Hematopoietic multipotent progenitor cell treated with erythropoietin and hydrocortisone succinate and interleukin-3 and kit ligand, for 17 days (in vitro differentiated cells): ENCODE measurements around the gene DICER1.

Experiments used
- DNase-seq: peaks from one replicate; pipeline ENCODE4 v3.0.0-alpha.2; 2015; ENCODE audit warnings: low spot score

DICER1 gene

DNA sequence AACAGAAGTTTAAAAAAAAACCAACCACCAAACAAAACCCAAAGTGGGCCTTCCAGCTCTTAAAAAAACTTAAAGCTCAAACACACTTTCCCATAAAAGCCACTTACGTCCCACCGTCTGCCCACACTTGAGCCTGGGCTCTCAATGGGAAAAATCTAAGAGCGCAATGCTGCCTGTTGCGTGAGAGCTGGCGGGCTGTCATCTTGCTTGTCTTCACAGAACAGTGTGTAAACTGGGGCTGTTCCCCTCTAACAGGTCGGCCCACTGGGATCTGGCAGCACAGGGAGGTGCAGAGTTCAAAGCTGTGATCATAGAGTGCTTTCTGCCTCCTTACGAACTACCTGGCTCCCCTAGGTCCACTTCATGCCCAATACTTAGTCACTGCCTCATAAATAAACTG, 80.0 kb downstream of the DICER1 start:
- DNase-seq = no peak

DNA sequence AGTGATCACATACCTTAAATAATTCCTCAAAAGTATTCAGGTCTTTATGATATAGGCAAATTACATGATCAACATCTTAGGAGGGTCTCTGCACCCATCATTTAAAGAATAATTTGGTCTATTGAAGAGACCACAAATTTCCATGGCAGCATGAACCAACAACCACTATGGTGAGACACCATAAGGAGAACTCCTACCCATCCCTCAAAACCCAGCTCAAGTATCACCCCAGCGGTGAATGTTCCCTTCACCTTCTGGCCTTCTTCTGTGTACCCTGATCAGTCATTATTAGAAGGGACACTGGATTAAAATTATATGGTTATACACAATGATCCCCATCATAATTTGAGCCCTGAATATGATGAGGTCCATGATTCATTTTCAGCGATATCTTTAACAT, 81.5 kb downstream of the DICER1 start:
- DNase-seq = no peak

DNA sequence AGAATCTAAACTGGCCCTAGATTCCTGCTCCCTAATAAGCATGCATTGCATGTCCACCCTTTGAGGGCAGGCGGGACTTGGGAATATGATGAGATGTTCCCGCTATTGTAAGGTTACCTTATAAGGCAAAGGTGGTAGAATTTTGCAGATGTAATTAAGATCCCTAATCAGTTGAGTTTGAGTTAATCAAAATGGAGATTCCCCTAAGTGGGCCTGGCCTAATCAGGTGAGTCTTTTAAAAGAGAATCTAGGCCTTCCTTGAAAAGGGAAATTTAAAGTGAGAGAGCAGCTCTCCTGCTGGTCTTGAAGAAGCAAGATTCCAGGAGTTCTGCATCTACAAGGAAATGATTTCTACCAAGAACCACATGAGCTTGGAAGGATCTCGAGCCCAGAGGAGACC, 83.4 kb downstream of the DICER1 start:
- no peak for DNase-seq

DNA sequence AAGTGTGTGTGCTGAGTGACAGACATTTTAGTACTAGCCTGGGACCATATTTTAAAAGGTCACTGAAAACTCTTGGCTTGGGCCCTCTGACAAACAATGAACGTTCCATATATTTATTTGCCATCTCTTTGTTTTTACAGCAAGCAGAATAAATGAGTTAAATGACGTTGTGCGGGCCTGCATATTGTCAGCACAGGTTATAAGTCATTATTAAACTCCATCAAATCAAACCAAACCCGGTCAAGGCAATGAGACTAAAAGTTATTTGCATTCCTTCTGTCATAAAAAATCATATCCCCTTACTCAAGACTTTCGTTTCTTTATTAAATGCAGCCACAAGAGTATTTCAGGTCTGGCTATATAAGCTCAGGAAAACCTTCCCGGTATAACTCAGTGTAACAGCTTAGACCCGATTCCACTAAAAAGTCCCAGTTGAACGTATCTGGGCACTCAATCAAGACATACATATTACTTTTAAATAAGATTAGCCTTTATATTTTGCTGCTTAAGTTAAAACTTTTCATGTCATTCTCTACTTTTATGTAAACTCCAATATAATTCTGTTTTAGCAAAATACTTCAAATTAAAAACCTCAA, 84.9 kb downstream of the DICER1 start:
- DNase-seq = no peak

DNA sequence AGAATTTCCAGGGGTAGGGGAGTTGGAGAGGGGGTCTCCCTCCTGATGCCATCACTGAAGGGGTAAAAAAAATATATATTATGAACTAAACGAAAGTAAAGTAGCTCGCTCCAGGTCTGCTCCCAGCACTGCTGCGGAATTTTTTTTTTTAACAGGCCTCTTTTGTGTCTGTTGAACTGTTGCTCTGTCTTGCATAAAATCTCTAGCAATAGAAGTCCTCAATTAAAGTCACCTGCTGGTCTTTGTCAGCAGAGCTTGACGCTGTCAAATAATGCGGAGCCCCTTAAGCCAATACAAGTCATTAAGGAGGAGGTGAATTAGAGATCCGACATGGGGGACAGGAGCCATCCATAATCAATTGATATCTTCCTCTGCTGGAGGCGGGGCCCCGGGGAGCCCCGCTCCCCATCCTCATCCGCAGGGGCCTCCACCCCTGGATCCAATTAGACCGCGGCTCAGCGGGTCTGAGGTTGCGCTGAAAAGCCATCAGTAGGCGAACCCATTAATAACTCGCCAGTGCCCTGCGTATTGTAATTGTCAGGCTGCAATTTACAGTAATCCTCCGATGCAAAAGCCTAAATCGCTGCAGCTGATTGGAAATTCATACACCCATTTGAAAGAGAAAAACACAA, 85.6 kb downstream of the DICER1 start:
- DNase-seq = no peak

DNA sequence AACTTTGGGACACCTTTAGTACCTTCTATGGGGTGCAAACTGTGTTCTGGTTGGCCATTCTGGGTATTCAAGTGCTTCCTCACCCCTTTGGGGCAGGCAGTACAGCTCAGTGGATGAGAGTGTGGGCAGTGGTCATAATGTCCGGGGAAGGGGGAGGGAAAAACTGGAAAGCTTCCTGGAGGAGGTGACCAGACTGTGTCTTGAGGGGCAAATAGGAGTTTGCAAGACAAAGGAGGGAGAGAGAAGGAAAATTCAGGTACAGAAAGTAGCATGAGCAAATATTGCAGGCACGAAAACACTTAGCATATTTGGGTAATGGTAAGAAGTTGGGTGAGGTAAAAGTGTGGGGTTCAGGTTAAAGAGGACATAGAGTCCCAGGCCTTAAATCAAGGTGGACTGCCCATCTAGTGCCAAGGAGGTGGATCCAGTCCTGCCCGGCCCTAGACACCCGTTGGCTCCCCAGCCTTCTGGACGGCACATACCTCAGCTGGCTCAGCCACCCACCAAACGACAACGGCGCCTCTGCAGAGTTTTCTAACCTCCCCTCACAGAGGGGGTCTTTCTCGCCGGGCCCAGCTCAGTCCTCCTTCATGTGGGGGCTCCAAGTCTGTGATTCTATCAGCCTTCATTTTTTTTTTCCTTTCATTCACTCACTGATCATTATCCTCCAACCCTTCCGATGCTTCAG, 86.4 kb downstream of the DICER1 start:
- DNase-seq = no peak

DNA sequence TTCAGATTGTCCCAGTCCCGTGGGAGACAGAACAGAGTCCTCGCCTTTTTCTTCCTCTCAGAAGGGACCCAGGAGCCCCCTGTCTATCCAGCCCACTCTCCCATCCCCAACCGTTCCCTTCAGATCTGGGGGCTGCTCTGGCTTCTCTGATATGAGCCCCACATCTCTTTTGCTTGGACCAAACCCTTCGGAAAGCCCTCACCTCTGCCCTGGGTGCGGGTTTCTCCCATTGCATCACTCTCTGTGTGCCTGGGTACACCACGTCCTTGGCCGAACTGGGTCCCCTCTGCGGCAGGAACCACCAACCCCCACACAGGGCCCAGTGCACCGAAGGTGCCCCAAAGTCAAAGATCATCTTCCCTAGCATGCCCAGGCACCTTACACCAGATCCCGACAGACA, 87.8 kb downstream of the DICER1 start:
- no peak for DNase-seq

DNA sequence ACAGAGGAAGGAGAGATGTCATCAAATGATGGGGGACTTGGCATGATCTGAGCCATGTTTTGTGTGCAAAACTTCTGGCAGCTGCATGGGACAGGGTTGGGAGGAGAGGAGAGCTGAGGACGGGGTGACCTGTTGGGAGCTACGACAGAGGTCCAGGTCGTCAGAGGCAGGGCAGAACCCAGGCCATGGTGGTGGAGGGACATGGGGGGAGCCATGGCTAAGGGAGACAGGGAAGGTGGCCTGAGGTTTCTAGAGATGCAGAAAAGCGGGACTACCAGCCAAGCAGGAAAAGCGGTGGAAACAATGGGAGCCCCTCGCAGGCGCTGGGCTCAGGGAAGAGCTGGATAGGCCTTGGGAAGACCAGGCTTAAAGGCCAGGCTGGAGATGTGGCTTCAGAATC, 88.3 kb downstream of the DICER1 start:
- DNase-seq = no peak

DNA sequence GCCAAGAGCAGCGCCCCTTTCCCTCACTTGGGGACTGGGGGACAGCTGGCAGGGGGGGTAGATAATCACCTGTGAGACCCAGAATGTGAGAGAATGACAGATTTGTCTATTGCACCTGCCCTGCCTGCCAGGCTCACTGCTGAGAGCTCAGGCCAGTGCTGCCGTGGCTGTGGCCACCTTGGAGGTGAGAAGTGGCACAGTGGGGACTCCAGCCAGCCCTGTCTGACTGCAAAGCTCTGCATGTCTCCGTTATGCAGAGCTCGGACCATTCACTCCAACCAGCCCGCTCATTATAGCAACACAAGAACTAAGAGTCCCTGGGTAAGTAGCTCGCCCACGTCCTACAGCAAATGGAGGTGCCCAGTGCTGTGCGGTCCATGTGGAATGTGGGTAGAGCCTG, 88.8 kb downstream of the DICER1 start:
- DNase-seq = no peak

DNA sequence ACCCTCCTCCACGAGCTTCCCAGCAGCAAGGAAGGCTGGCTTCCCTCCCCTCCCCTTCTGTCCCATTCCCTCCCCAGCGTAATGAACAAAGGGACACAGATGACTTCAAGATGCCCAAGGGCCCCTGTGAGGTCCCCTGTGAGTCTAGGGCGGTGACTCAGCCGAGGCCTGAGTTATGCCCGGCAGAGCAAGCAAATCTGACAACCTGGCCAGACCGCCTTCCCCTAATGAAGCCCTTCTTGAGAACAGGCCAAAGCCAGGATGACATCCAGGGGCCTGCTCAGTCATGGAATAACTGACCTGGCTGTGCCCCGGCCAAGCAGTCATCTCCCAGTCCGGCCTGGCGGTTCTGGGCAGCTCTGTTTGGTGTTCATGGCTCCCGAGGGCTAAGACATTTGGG, 89.2 kb downstream of the DICER1 start:
- DNase-seq = no peak

DNA sequence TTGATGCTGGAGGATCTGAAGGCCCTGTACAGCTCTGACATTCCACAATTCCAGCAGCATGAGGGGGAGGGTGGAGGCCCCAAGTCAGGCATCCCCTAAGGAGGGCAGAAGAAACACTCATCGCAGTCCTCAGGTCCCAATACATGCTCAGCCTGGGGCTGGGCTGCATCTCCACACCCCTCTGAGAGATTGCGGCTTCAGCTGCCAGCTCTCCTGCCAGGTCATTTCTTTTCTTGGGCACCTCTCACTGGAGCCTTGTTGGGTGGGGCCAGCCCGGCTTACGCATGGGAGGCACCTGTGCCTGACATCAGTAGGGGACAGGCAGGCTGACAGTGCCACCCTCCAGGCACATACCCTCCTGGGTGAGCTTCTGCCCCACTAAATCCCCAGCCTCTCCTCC, 89.8 kb downstream of the DICER1 start:
- DNase-seq = no peak

DNA sequence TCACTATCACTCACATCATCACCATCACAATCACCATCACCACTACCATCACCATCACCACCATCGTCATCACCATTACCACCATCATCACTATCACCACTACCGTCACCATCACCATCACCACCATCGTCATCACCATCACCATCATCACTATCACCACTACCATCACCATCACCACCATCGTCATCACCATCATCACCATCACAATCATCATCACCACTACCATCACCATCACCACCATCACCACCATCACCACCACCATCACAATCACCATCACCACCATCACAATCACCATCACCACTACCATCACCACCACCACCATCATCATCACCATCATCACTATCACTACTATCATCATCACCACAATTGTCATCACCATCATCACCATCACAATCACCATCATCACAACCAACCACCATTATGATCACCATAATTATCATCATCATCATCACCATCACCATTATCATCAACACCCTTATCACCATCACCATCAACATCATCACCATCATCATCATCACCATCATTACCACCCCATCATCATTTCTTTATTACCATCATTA, 90.8 kb downstream of the DICER1 start:
- no peak for DNase-seq

DNA sequence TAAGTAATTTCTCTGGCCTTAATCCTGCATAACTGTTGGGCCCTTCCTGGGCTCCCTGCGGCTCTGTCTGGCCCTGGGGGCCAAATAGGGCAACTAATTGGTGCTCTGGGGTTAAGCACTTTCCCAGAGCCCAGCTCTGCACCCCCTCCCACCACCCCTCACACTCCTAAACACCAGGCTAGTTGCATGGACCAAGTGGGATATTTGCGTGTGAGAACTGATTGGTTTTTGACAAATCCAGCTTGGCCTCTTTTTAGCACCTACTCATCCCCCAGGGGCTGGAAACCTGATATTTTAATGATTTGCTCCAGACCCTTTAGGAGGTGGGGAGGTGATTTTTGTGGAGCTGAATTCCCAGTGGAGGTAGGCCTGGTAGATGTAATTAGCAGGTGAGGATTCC, 91.9 kb downstream of the DICER1 start:
- no peak for DNase-seq

DNA sequence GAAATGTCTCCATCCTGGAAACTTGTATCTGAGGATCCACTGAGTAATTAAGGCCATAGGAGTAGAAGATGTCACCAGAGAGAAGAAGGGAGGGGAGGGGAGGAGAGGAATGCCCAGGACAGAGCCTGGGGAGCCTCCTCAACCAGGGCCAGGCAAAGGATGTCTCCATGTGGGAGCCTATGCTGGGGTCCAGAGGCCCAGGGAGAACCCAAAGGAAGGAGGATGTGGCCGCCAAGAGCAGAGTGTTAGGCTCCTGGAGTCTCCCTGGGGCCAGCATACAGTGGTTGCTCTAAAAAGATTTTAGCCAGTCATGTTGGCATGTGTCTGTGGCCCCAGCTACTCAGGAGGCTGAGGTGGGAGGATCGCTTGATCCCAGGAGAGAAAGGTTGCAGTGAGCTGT, 92.6 kb downstream of the DICER1 start:
- DNase-seq = no peak

DNA sequence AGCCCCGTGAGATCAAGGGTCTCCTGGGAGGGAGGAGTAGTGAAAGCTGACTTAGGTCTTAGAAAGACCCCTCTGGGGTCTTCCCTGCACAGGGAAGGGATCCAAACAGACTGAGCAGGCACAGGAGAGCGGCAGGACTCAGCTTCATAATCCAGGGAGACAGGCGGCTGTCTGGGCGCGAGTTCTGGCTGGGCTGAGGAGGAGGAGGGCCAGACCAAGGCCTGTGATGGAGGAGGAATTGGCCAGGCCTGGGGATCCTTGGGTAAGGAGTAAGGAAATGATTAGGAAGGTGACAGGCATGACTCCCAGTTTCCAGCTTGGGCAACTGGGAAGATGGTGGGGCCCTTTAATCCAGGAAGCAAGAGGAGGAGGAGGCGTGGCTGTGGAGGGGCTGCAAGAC, 93.1 kb downstream of the DICER1 start:
- no peak for DNase-seq

DNA sequence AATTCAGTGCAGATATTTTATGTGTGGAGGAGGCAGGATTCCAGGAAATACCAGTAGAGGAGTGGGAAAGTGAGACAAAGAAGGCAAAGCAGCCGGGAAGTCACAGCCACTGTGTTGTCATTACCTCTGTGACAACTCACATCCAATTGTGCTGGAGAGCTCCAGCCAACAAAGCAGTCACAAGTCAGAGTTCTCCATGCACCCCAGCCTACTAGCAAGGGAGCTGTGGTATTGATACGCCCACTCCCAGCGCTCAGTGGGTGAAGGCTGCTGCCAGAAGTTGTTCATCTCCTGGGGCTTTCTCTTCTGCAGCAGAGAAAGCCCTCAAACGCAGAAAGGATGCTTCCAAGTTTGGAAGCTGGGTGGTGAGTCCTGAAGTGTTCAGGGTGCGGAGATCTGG, 93.9 kb downstream of the DICER1 start:
- no peak for DNase-seq

DNA sequence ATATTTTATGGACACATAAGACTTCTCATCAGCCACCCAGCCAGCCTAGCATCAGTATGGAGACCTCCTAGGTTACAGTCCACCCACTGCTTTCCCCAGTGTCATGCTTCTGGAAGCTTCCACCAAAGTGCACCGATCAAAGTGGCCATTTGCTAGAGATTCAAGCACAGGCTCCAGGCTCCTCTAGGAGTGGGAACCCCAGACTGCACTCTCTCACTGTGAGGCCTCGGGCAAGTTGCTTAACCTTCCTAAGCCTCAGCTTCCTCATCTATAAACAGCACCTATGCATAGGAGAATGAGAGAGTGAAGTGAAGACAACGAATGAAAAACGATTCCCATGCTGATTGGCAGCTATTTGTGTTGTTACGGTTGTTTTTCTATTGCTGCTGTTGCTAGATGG, 94.4 kb downstream of the DICER1 start:
- no peak for DNase-seq

DNA sequence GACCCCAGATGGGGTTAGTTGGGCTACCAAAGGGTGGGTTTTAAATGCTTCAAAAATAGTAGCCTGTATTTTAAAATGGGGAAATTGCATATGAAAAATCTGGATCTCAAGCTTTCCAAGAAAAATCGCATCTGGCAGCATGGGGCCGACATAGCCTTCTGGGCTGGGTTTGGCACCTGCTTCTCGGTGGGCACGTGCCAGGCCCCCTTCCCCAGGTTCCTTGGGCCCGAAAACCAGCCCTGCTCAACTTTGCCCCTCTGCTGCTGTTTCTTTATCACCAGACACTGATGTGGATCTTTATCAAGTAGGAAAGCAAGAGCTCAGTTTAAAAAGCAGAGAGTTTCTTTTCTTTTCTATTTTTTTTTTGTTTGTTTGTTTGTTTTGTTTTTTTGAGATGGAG, 95.1 kb downstream of the DICER1 start:
- no peak for DNase-seq

DNA sequence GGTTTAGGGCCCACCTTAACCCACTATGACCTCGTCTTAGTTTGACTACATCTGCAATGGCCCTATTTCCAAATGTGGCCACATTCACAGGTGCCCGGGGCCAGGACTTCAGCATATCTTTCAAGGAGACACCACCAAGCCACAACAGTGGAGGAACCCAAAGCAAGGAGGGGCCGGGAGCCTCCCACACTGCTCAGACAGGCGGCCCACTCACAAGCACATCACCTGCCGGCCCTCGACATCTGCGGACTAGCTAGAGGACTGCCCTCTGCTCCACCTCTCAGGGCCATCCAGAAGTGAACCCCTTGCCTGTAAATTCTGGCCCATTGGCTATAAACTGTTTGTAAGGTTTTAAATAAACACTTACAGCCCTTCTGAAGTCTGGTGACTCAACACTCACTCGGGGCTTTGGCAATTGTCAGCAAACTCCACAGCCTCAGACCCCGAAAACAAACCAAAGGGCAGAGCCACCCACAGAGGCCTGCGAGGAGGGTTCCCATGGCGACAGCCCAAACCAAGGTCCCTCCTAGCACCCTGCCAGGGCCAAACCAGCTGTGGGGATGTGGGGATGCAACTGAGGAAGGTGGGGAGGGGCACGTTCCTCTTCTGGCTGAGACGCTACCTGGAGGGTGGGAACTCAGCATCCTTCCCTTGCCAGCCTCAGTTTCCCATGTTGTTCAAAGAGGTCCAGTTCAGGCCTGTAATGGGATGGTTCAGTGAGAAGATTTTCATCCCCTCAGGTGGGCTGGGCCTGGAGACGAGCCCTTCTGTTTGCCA, 95.8 kb downstream of the DICER1 start:
- DNase-seq = no peak

DNA sequence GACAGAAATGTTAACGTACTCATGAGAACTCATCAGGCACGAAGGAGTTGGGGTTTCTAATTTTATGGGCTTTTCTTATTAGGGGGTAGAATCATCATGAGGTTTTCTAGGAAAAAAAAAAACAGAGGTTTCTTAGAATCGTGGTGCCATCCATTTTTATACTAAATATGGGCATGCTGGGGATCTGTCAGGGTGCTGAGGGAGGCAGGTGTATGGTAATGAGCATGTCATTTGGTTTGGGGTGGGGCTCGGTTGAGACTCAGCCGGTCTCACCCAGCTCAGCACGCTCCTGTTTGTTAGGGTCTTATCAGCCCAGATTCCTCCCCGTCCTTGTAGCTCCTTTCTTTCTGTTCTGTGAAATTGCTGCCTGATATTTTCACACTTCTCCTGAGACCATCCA, 98.2 kb downstream of the DICER1 start:
- no peak for DNase-seq

DNA sequence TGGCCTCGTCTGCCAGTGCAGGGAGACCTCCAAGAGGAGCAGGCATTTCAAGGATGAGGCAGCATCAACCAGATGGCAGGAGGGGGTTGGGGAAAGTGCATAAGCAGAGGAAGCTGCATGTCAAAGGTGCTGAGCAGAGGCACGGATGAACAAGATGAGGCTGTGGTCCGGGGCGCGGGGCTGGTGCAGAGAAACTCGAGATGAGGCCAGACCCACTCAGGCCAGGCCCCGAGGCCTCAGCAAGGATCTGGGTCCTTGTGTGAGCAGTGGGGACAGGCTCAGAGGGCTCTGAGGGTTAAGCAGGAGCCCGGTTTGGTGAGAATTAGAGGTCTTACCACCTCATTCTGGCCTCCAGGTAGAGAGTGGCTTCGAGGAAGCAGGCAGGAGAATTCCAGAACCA, 98.8 kb downstream of the DICER1 start:
- DNase-seq = no peak

DNA sequence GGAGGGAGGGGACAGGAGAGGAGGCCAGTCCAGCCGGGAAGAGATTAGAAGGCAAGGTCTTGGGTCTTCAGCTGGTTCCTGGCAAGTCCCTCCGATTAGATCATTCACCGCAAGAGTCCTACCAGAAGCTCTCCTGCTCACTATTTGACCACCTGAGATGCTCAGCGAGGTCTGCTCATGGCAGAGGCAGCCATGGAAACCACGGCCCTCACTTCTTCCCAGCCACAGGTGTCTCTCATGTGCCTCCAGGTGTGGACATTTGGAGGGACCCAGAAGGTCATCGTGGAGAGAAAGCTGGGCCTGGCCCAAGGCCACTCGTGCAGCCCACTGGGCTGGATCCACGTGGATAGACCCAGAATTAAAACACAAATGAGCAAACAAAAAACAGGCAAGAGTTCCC, 99.5 kb downstream of the DICER1 start:
- no peak for DNase-seq

DNA sequence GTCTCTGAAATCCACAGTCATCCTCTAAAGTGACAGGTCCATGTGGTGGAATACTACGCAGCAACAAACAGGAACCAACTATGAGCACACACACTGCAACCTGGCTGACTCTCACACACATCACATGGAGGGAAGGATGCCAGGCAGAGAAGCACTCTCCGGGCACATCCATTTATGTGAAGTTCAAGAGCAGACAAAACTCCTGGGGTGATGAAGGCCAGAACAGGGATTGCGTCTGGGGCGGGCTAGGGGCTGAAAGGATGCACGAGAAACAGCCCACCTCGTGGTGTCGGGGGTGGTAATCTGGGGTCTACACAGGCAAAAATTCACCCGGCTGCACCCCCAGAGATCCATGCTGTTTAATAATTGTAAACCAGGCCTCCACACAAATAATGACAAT, 100.2 kb downstream of the DICER1 start:
- DNase-seq = no peak
